Mesenchymal stem cell (in vitro differentiated cells and primary cell): ENCODE results near the gene IGSF22.

Experiments
- DNase-seq: peaks from one replicate; pipeline ENCODE4 v3.0.0-alpha.2; 2013
- H2AFZ ChIP-seq: one replicate; pipeline ENCODE4 v1.6.1; 2013; ENCODE audit warnings: low read depth, mild to moderate bottlenecking, control low read depth, inconsistent platforms, low read length, moderate library complexity
- H2AK5ac ChIP-seq: 2 replicates; pipeline ENCODE4 v1.6.1; 2013; ENCODE audit warnings: low read length, moderate library complexity, mild to moderate bottlenecking, inconsistent platforms; ENCODE audit not compliant: severe bottlenecking
- H2BK120ac ChIP-seq: one replicate; pipeline ENCODE4 v1.6.1; 2013; ENCODE audit warnings: low read depth, mild to moderate bottlenecking, inconsistent platforms, low read length, moderate library complexity
- H2BK12ac ChIP-seq, 2 experiments: one replicate each; pipeline ENCODE4 v1.6.1; 2013; ENCODE audit warnings: inconsistent platforms in 2 of 2, low read length in 2 of 2, mild to moderate bottlenecking in 2 of 2, moderate library complexity in 2 of 2, control low read depth in 1 of 2
- H2BK15ac ChIP-seq: one replicate; pipeline ENCODE4 v1.6.1; 2013; ENCODE audit warnings: mild to moderate bottlenecking, low read depth, inconsistent platforms; ENCODE audit not compliant: poor library complexity, severe bottlenecking
- H2BK5ac ChIP-seq: 2 replicates; pipeline ENCODE4 v1.6.1; 2013; ENCODE audit warnings: low read depth, mild to moderate bottlenecking, low read length, control low read depth, inconsistent platforms; ENCODE audit not compliant: poor library complexity, severe bottlenecking
- H3K14ac ChIP-seq, 2 experiments: one replicate each; pipeline ENCODE4 v1.6.1; 2013; ENCODE audit warnings: inconsistent platforms in 2 of 2, low read length in 2 of 2, control low read depth in 1 of 2, mild to moderate bottlenecking in 1 of 2, moderate library complexity in 1 of 2
- H3K18ac ChIP-seq, 2 experiments: one replicate each; pipeline ENCODE4 v1.6.1; 2013; ENCODE audit warnings: inconsistent platforms in 2 of 2, low read length in 2 of 2, control low read depth in 1 of 2, low read depth in 1 of 2, mild to moderate bottlenecking in 1 of 2
- H3K23ac ChIP-seq, 2 experiments: one replicate each; pipeline ENCODE4 v1.6.1; 2013; ENCODE audit warnings: inconsistent platforms in 2 of 2, low read length in 2 of 2, mild to moderate bottlenecking in 2 of 2, moderate library complexity in 2 of 2, control low read depth in 1 of 2
- H3K27ac ChIP-seq: 2 replicates; pipeline ENCODE4 v1.5.1; 2013; ENCODE audit warnings: mild to moderate bottlenecking, moderate library complexity, low read length, control low read depth, inconsistent platforms; ENCODE audit not compliant: poor library complexity, severe bottlenecking
- H3K27me3 ChIP-seq, 2 experiments: 2 replicates each; pipeline versions ENCODE4 v1.6.1 to v1.7.0; 2013; ENCODE audit warnings: low read length in 2 of 2, mild to moderate bottlenecking in 2 of 2, moderate library complexity in 2 of 2, control low read depth in 1 of 2, inconsistent platforms in 1 of 2; ENCODE audit not compliant: control insufficient read depth in 1 of 2, insufficient read depth in 1 of 2
- H3K36me3 ChIP-seq, 2 experiments: 2 replicates each; pipeline versions ENCODE4 v1.6.1 to v1.7.0; 2013; ENCODE audit warnings: low read length in 2 of 2, control low read depth in 1 of 2, inconsistent platforms in 1 of 2, low read depth in 1 of 2, mild to moderate bottlenecking in 1 of 2; ENCODE audit not compliant: insufficient read depth in 2 of 2, control insufficient read depth in 1 of 2
- H3K4ac ChIP-seq, 2 experiments: one replicate each; pipeline ENCODE4 v1.6.1; 2013; ENCODE audit warnings: inconsistent platforms in 2 of 2, low read length in 2 of 2, mild to moderate bottlenecking in 2 of 2, moderate library complexity in 2 of 2, control low read depth in 1 of 2, low read depth in 1 of 2
- H3K4me1 ChIP-seq: 2 replicates; pipeline ENCODE4 v1.6.1; 2013; ENCODE audit warnings: low read depth, low read length, control low read depth; ENCODE audit not compliant: control insufficient read depth, insufficient read depth
- H3K4me2 ChIP-seq: 2 replicates; pipeline ENCODE4 v1.6.1; 2013; ENCODE audit warnings: low read length, mild to moderate bottlenecking, inconsistent platforms; ENCODE audit not compliant: poor library complexity, severe bottlenecking
- H3K4me3 ChIP-seq, 2 experiments: 2 replicates each; pipeline versions ENCODE4 v1.5.1 to v1.7.0; 2013; ENCODE audit warnings: low read length in 2 of 2, mild to moderate bottlenecking in 2 of 2, control low read depth in 1 of 2, low read depth in 1 of 2; ENCODE audit not compliant: insufficient read depth in 1 of 2
- H3K79me1 ChIP-seq: replicated peaks from 2 replicates; pipeline ENCODE4 v1.6.1; 2013; ENCODE audit warnings: mild to moderate bottlenecking, control low read depth, low read length, inconsistent platforms; ENCODE audit not compliant: poor library complexity, severe bottlenecking
- H3K9ac ChIP-seq: 2 replicates; pipeline ENCODE4 v1.7.0; 2013; ENCODE audit warnings: mild to moderate bottlenecking, low read length, moderate library complexity
- H3K9me3 ChIP-seq: 2 replicates; pipeline ENCODE4 v1.7.0; 2013; ENCODE audit warnings: mild to moderate bottlenecking, low read length; ENCODE audit not compliant: control insufficient read depth
- H4K8ac ChIP-seq: one replicate; pipeline ENCODE4 v1.6.1; 2013; ENCODE audit warnings: inconsistent platforms, mild to moderate bottlenecking, low read length, moderate library complexity
- H4K91ac ChIP-seq: one replicate; pipeline ENCODE4 v1.6.1; 2013; ENCODE audit warnings: mild to moderate bottlenecking, low read length, inconsistent platforms
- WGBS: methylation state at CpG from one replicate; pipeline ENCODE4 v1.1.7; 2013; ENCODE audit warnings: mixed read lengths; 5-methylcytosine and 5-hydroxymethylcytosine counted together

The IGSF22 gene

DNA sequence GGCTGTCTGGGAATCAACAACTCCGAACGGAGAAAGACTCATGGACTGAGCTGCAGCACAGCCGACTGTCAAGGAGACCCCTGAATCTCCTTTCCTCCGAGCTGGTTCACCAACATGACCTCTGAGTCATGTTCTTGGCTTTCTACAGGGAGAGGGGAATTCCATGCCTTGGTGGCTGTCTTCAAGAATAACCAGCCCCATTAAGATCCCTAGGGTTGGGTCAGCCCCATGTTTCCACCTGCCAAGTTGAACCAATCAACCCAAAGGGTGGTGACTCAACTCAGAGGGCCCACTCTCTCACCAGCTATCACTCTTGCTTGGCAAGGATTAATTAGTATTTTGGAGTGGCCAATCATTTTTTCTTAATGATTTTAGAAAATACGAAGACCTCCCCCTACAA lies 28.3 kb upstream of the IGSF22 start:
- no peaks in the 10 kb centered on the region for H3K36me3 ChIP-seq
- H2BK120ac ChIP-seq: no peak overlapping the region
- H3K18ac ChIP-seq: no peak overlapping the region
- no peak overlapping the region for H2BK5ac ChIP-seq
- peaks cover 0 to 10% of the 10 kb centered on the region in 2 experiments for H3K27me3 ChIP-seq
- H2AFZ ChIP-seq: no peak overlapping the region
- H3K27ac ChIP-seq: no peak overlapping the region
- no peak overlapping the region for H3K4me2 ChIP-seq
- H3K4ac ChIP-seq: no peak overlapping the region
- peak; percentile 40 for DNase-seq
- no peak overlapping the region for H2BK15ac ChIP-seq
- H3K9me3 ChIP-seq: no peaks in the 10 kb centered on the region
- no peak overlapping the region for H3K14ac ChIP-seq
- H3K79me1 ChIP-seq: no peaks in the 10 kb centered on the region
- H4K91ac ChIP-seq: no peak overlapping the region
- peaks cover 7% of the 10 kb centered on the region for H3K4me1 ChIP-seq
- no peak overlapping the region for H2AK5ac ChIP-seq
- H3K23ac ChIP-seq: no peak overlapping the region
- no peak overlapping the region for H3K4me3 ChIP-seq
- H4K8ac ChIP-seq: no peak overlapping the region
- WGBS: 18% methylated on average over 5 of the region's 5 CpGs
- H2BK12ac ChIP-seq: no peak overlapping the region
- H3K9ac ChIP-seq: no peak overlapping the region

- no peaks in the 10 kb centered on the region for H3K36me3 ChIP-seq
- no peak overlapping the region for H3K4ac ChIP-seq
- H2AFZ ChIP-seq: no peak overlapping the region
- peaks cover 9% of the 10 kb centered on the region for H3K4me1 ChIP-seq
- H3K27me3 ChIP-seq: peaks cover 0 to 4% of the 10 kb centered on the region in 2 experiments
- no peak overlapping the region for H3K27ac ChIP-seq
- H3K14ac ChIP-seq: no peak overlapping the region
- H2BK5ac ChIP-seq: no peak overlapping the region
- DNase-seq: no peak
- 54% methylated on average over 3 of the region's 3 CpGs for WGBS
- H3K23ac ChIP-seq: no peak overlapping the region
- no peak overlapping the region for H3K9ac ChIP-seq
- no peak overlapping the region for H2BK15ac ChIP-seq
- no peak overlapping the region for H2BK12ac ChIP-seq
- H3K79me1 ChIP-seq: no peaks in the 10 kb centered on the region
- H3K4me2 ChIP-seq: no peak overlapping the region
- no peak overlapping the region for H4K91ac ChIP-seq
- no peak overlapping the region for H4K8ac ChIP-seq
- no peaks in the 10 kb centered on the region for H3K9me3 ChIP-seq
- H3K18ac ChIP-seq: no peak overlapping the region
- H3K4me3 ChIP-seq: no peak overlapping the region
- H2BK120ac ChIP-seq: no peak overlapping the region
- H2AK5ac ChIP-seq: no peak overlapping the region
Measured at GRCh38 chr11:18752502-18752901, 26.5 kb upstream of the IGSF22 start.

- Histone ChIP-seq H2BK15ac (no peak overlapping the region), H4K91ac (no peak overlapping the region), H3K27me3 (no peaks in the 10 kb centered on the region), H3K4me1 (peaks cover 9% of the 10 kb centered on the region), H3K9ac (no peak overlapping the region), H2AK5ac (no peak overlapping the region), H3K27ac (no peak overlapping the region), H2AFZ (no peak overlapping the region), H4K8ac (no peak overlapping the region), H3K79me1 (no peaks in the 10 kb centered on the region), H2BK5ac (no peak overlapping the region), H3K4me3 (no peak overlapping the region), H3K23ac (no peak overlapping the region), H3K14ac (no peak overlapping the region), H2BK120ac (no peak overlapping the region), H3K4me2 (no peak overlapping the region), H3K36me3 (no peaks in the 10 kb centered on the region), H3K4ac (no peak overlapping the region), H3K18ac (no peak overlapping the region), H3K9me3 (no peaks in the 10 kb centered on the region), H2BK12ac (no peak overlapping the region)
- 100% methylated on average over 2 of the region's 3 CpGs for WGBS
- no peak for DNase-seq
Measured at GRCh38 chr11:18750944-18751343, 25.0 kb upstream of the IGSF22 start.

DNA sequence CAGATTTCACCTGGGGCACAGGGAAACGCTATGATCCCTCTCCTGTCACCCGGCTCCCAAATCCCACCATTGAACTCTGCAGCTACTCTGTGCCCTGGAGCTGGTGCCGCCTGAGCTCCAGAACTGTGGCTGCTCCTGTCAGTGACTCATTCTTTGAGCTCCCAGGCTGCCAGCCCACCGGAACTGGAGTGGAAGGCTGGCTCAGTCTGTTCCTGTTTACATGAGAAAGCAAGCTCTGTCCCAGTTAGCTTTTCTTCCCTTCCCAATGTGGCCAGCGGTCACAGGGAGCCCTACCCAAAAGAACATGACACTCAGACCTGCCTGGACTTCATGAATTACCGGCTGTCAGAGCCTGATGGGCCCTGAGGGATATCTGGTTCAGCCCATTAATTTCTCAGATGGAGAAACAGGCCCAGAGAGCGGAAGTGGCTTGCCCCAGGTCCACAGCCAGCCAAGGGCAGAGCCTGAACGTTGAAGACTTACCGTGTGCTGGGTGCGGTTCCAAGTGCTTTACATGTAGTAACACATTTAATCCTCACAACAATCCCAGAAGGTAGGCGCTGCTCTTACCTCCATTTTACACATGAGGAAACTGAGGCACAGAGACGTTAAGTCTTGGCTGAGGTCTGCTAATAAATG lies 23.8 kb upstream of the IGSF22 start:
- Histone ChIP-seq H3K4ac (peak overlapping the region; percentile 52 to 84), H3K14ac (peak overlapping the region in 1 of 2 experiments; percentile 46)

More for the DNA sequence above, 23.8 kb upstream of the IGSF22 start:
- DNase-seq: peak; percentile 86
- no peak overlapping the region for H3K4me2 ChIP-seq
- H3K27ac ChIP-seq: peak overlapping the region; percentile 36
- H3K4me3 ChIP-seq: no peak overlapping the region
- H2BK12ac ChIP-seq: peak overlapping the region; percentile 9 to 65
- H3K18ac ChIP-seq: peak overlapping the region; percentile 81 to 86
- peaks cover 9% of the 10 kb centered on the region for H3K4me1 ChIP-seq
- peak overlapping the region; percentile 51 for H2BK120ac ChIP-seq
- no peak overlapping the region for H2AK5ac ChIP-seq
- H2BK5ac ChIP-seq: no peak overlapping the region
- H2BK15ac ChIP-seq: no peak overlapping the region
- H3K36me3 ChIP-seq: no peaks in the 10 kb centered on the region
- H3K9ac ChIP-seq: peak overlapping the region; percentile 58
- H3K23ac ChIP-seq: no peak overlapping the region
- no peaks in the 10 kb centered on the region for H3K27me3 ChIP-seq
- H4K8ac ChIP-seq: peak overlapping the region; percentile 88
- H4K91ac ChIP-seq: peak overlapping the region; percentile 71
- H2AFZ ChIP-seq: peak overlapping the region; percentile 60
- H3K79me1 ChIP-seq: no peaks in the 10 kb centered on the region
- H3K9me3 ChIP-seq: no peaks in the 10 kb centered on the region
- 34% methylated on average over 10 of the region's 12 CpGs for WGBS
